GM23248 (cell line): ENCODE measurements around the gene RPL3.

ENCODE experiments used
- EZH2 ChIP-seq: fragments of 200-600 bp; sonication (generic); IDR thresholded peaks from 2 replicates; pipeline ENCODE4 v1.6.1; 2018; ENCODE audit warnings: antibody characterized with exemption, mild to moderate bottlenecking; ENCODE audit not compliant: insufficient read depth, poor library complexity, severe bottlenecking
- EZH2phosphoT487 ChIP-seq: fragments of 200-600 bp; sonication (generic); IDR thresholded peaks from 2 replicates; pipeline ENCODE4 v1.6.1; 2018; ENCODE audit warnings: antibody characterized with exemption, moderate library complexity, mild to moderate bottlenecking, low read depth; ENCODE audit not compliant: insufficient read depth

GRCh38 chr22:39283322-39284141 lies 35.9 kb downstream of the RPL3 start:
- TF ChIP-seq EZH2 (no peak), EZH2phosphoT487 (no peak)
